ENCODE results near the gene TTC13. TPM values are rescaled to one million over a fixed set of nuclear protein-coding genes. Genes with fewer than 3 reads are reported as not detected.

The TTC13 gene
- total and polyA plus RNA-seq, 4 donors = 6.0 to 22.6 (median 14.7) TPM

GRCh38 chr1:230876660-230877059 is 102.0 kb downstream of the TTC13 start:
- intact Hi-C loops (cut with DNase I) = no loop called here
- DNase-seq = no peak

GRCh38 chr1:230875370-230875769 is 103.3 kb downstream of the TTC13 start:
- H3K27me3 ChIP-seq (ENCODE audit: control insufficient read depth in 1 of 2, insufficient read depth in 2 of 2, low read length in 1 of 2) = no peaks in the 10 kb centered on the region
- intact Hi-C loops (cut with DNase I) = no loop called here
- DNase-seq (no peak), ATAC-seq (ENCODE audit: low FRiP score) (no peak)
- no peaks in the 10 kb centered on the region for H3K4me1 ChIP-seq (ENCODE audit: control insufficient read depth in 1 of 2, insufficient read depth in 2 of 2, low read length in 2 of 2)
- H3K9me3 ChIP-seq (ENCODE audit: control insufficient read depth, low read length) = no peaks in the 10 kb centered on the region
- no peak overlapping the region for H3K4me3 ChIP-seq (ENCODE audit: low read length in 2 of 2)
- H3K36me3 ChIP-seq (ENCODE audit: control insufficient read depth in 1 of 2, insufficient read depth in 2 of 2, low read length in 1 of 2) = no peaks in the 10 kb centered on the region
- 94% methylated on average over 8 of the region's 8 CpGs for WGBS, 2 donors
- no peak overlapping the region for H3K27ac ChIP-seq (ENCODE audit: low read depth in 1 of 2, low read length in 2 of 2)

More at GRCh38 chr1:230876660-230877059, 102.0 kb downstream of the TTC13 start:
- Histone ChIP-seq H3K36me3 (ENCODE audit: control insufficient read depth in 1 of 2, insufficient read depth in 2 of 2, low read length in 1 of 2) (no peaks in the 10 kb centered on the region), H3K27ac (ENCODE audit: low read depth in 1 of 2, low read length in 2 of 2) (no peak overlapping the region), H3K4me1 (ENCODE audit: control insufficient read depth in 1 of 2, insufficient read depth in 2 of 2, low read length in 2 of 2) (no peaks in the 10 kb centered on the region), H3K27me3 (ENCODE audit: control insufficient read depth in 1 of 2, insufficient read depth in 2 of 2, low read length in 1 of 2) (no peaks in the 10 kb centered on the region), H3K4me3 (ENCODE audit: low read length in 2 of 2) (no peak overlapping the region), H3K9me3 (ENCODE audit: control insufficient read depth, low read length) (no peaks in the 10 kb centered on the region)
- 95 to 96% methylated on average over 6 of the region's 6 CpGs for WGBS, 2 donors
- ATAC-seq (ENCODE audit: low FRiP score) = no peak

- Histone ChIP-seq H3K36me3 (ENCODE audit: control insufficient read depth in 1 of 2, insufficient read depth in 2 of 2, low read length in 1 of 2) (no peaks in the 10 kb centered on the region), H3K27ac (ENCODE audit: low read depth in 1 of 2, low read length in 2 of 2) (no peak overlapping the region), H3K9me3 (ENCODE audit: control insufficient read depth, low read length) (no peaks in the 10 kb centered on the region), H3K4me3 (ENCODE audit: low read length in 2 of 2) (no peak overlapping the region), H3K4me1 (ENCODE audit: control insufficient read depth in 1 of 2, insufficient read depth in 2 of 2, low read length in 2 of 2) (no peaks in the 10 kb centered on the region), H3K27me3 (ENCODE audit: control insufficient read depth in 1 of 2, insufficient read depth in 2 of 2, low read length in 1 of 2) (no peaks in the 10 kb centered on the region)
- intact Hi-C loops (cut with DNase I) = no loop called here
- ATAC-seq (ENCODE audit: low FRiP score) (no peak), DNase-seq (no peak)
- 97% methylated on average over 4 of the region's 4 CpGs for WGBS, 2 donors
Observed at GRCh38 chr1:230870916-230871315, 107.7 kb downstream of the TTC13 start.

- WGBS, 2 donors = 10 to 11% methylated on average over 4 of the region's 4 CpGs
- no peak for ATAC-seq (ENCODE audit: low FRiP score)
- Histone ChIP-seq H3K4me3 (ENCODE audit: low read length in 2 of 2) (no peak overlapping the region), H3K4me1 (ENCODE audit: control insufficient read depth in 1 of 2, insufficient read depth in 2 of 2, low read length in 2 of 2) (no peaks in the 10 kb centered on the region), H3K27ac (ENCODE audit: low read depth in 1 of 2, low read length in 2 of 2) (peak overlapping the region; percentile 72 to 79), H3K9me3 (ENCODE audit: control insufficient read depth, low read length) (no peaks in the 10 kb centered on the region), H3K36me3 (ENCODE audit: control insufficient read depth in 1 of 2, insufficient read depth in 2 of 2, low read length in 1 of 2) (no peaks in the 10 kb centered on the region), H3K27me3 (ENCODE audit: control insufficient read depth in 1 of 2, insufficient read depth in 2 of 2, low read length in 1 of 2) (no peaks in the 10 kb centered on the region)
- intact Hi-C loops (cut with DNase I) = loop anchor here (2.0 to 5.0 kb wide), 4 partner anchors 41 to 62 kb away; no protein-coding TSS in a partner anchor
- no peak for DNase-seq
Observed at GRCh38 chr1:230869500-230869899, 109.2 kb downstream of the TTC13 start.

- Histone ChIP-seq H3K27me3 (ENCODE audit: control insufficient read depth in 1 of 2, insufficient read depth in 2 of 2, low read length in 1 of 2) (no peaks in the 10 kb centered on the region), H3K9me3 (ENCODE audit: control insufficient read depth, low read length) (no peaks in the 10 kb centered on the region), H3K4me3 (ENCODE audit: low read length in 2 of 2) (peak overlapping the region; percentile 63 to 100), H3K4me1 (ENCODE audit: control insufficient read depth in 1 of 2, insufficient read depth in 2 of 2, low read length in 2 of 2) (no peaks in the 10 kb centered on the region), H3K36me3 (ENCODE audit: control insufficient read depth in 1 of 2, insufficient read depth in 2 of 2, low read length in 1 of 2) (no peaks in the 10 kb centered on the region), H3K27ac (ENCODE audit: low read depth in 1 of 2, low read length in 2 of 2) (peak overlapping the region; percentile 72 to 79)
- ATAC-seq (ENCODE audit: low FRiP score) (peak; percentile 67), DNase-seq (peak; percentile 81 to 89)
- intact Hi-C loops (cut with DNase I) = loop anchor here (2.0 to 5.0 kb wide), 4 partner anchors 42 to 62 kb away; no protein-coding TSS in a partner anchor
- 1 to 2% methylated on average over 36 to 40 of the region's 40 CpGs for WGBS, 2 donors
Observed at GRCh38 chr1:230868736-230869385, 109.8 kb downstream of the TTC13 start.

- peak; percentile 88 for ATAC-seq (ENCODE audit: low FRiP score)
- peak within 1 kb of the TSS; percentile 79 to 88 for H3K27ac ChIP-seq (ENCODE audit: low read depth in 1 of 2, low read length in 2 of 2)
- H3K36me3 ChIP-seq (ENCODE audit: control insufficient read depth in 1 of 2, insufficient read depth in 2 of 2, low read length in 1 of 2) = no peaks in the 10 kb centered on the region
- intact Hi-C loops (cut with DNase I) = loop anchor here (2.0 to 5.0 kb wide), 5 partner anchors 41 to 61 kb away; no protein-coding TSS in a partner anchor
- WGBS, 2 donors = 0 to 1% methylated on average over 70 to 96 of the region's 96 CpGs
- no peaks in the 10 kb centered on the region for H3K27me3 ChIP-seq (ENCODE audit: control insufficient read depth in 1 of 2, insufficient read depth in 2 of 2, low read length in 1 of 2)
- H3K4me1 ChIP-seq (ENCODE audit: control insufficient read depth in 1 of 2, insufficient read depth in 2 of 2, low read length in 2 of 2) = no peaks in the 10 kb centered on the region
- peak; percentile 80 to 95 for DNase-seq
- H3K4me3 ChIP-seq (ENCODE audit: low read length in 2 of 2) = peak within 1 kb of the TSS; percentile 90 to 100
- H3K9me3 ChIP-seq (ENCODE audit: control insufficient read depth, low read length) = no peaks in the 10 kb centered on the region
Observed at GRCh38 chr1:230867903-230868735, 110.5 kb downstream of the TTC13 start, which contains the start of gene C1orf198. C1orf198 (minus strand) TSS chr1:230868521; CDS start chr1:230868512, 9 bp downstream.

- peak overlapping the region; percentile 90 to 100 for H3K4me3 ChIP-seq (ENCODE audit: low read length in 2 of 2)
- DNase-seq (no peak), ATAC-seq (ENCODE audit: low FRiP score) (no peak)
- H3K4me1 ChIP-seq (ENCODE audit: control insufficient read depth in 1 of 2, insufficient read depth in 2 of 2, low read length in 2 of 2) = no peaks in the 10 kb centered on the region
- H3K9me3 ChIP-seq (ENCODE audit: control insufficient read depth, low read length) = no peaks in the 10 kb centered on the region
- intact Hi-C loops (cut with DNase I) = loop anchor here (2.0 to 5.0 kb wide), 4 partner anchors 40 to 60 kb away; no protein-coding TSS in a partner anchor
- no peaks in the 10 kb centered on the region for H3K27me3 ChIP-seq (ENCODE audit: control insufficient read depth in 1 of 2, insufficient read depth in 2 of 2, low read length in 1 of 2)
- H3K27ac ChIP-seq (ENCODE audit: low read depth in 1 of 2, low read length in 2 of 2) = peak overlapping the region; percentile 79 to 84
- 2% methylated on average over 17 of the region's 17 CpGs for WGBS, 2 donors
- H3K36me3 ChIP-seq (ENCODE audit: control insufficient read depth in 1 of 2, insufficient read depth in 2 of 2, low read length in 1 of 2) = no peaks in the 10 kb centered on the region
Observed at GRCh38 chr1:230867101-230867902, 111.4 kb downstream of the TTC13 start.
